ENCODE measurements around the gene B3GNT9.

Gene B3GNT9

DNA sequence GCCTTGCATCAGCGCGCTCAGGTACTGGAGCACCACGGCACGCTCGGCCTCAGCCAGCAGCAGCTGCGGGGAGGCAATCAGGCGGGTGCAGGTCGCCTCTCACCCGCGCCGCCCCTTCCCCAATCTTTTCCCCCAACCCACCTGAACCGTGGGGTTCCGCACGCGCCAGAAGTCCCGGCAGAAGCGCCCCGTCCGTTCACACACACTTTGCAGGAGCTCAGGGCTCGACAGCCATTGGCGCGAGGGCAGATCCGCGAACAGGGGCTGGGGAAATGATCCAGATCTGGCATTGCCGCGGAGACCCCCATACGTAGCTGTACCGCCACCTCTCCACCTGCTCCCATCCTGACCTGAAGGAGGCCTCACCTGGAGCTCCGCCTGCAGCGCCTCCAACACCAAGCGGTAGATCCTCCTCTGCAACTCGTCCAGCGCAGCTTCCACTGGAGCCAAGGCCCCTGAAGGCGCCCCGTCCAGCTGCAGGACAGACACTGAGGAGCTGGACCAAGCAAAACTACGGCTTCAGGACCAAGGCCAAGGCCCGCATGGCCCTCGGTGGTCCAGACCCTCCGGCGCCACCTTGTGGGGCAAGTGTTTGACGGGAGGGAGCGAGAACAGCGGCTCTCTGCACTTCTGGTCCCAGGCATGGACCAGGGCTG is 34.3 kb upstream of the B3GNT9 start:
- DNase-seq = peak; percentile 83

- DNase-seq = no peak
Measured at GRCh38 chr16:67184453-67184994, 33.7 kb upstream of the B3GNT9 start.

DNA sequence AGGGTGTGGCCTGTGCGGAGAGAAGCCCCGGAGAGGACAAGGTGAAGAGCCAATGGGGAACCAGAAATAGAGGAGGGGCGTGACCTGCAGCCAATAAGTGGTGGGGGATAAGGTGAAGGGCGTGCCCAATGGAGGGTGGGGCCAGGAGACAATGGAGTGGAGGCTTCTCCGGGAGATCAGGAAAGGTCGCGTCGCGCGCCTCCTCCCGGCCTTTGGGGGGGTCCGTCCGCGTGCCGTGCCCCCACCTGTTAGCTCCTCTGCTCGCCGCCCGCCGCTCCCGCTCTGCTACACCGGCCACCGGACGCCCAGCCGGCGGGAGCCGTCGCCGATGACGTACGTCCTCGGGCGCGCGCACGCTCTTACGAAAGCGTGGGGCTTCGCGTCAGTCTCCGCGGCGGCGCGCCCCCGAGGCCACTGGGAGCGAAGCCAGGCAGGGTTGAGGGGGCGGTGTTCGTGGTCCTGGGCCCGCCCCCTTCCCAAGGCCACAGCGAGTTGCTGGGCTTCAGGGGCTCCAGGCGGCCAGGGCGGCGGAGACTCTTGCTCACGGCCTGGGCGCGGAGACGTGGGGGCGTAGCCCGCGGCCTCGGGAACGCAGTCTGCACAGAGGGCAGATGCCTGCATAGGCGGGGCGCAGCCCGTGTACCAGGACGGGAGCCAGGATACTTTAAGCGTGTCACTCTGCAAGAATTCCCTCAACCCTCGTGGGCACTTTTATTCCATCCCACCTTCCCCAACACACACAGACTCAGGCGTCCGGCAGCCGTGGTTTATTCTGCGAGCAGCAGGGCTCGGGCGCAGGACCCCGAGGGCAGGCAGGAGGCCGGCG is 33.0 kb upstream of the B3GNT9 start, which contains the start of gene MATCAP1:
TSS of gene MATCAP1 (minus strand) at position 337 of the 826 bp plus-strand sequence. CDS start 3,353 bp downstream, outside the sequence.
- DNase-seq = peak; percentile 98

GRCh38 chr16:67183284-67183626 is 32.5 kb upstream of the B3GNT9 start:
- DNase-seq = no peak

DNA sequence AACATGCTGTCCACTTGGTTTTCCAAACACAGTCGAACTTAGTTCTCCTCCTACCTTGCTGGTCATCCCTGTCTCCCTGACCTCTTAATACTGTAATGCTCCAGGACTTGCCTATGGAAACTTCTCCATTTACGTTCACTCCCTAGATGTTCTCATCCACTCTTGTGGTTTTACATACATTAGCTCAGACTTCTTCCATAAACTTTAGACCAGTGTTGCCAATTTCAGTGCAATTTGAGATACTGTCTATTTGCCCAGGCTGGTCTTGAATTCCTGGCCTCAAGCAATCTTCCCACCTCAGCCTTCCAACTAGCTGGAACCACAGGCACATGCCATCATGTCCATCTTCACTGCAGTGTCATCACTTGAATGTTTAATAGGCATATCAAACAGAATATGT is 31.5 kb upstream of the B3GNT9 start:
- no peak for DNase-seq

DNA sequence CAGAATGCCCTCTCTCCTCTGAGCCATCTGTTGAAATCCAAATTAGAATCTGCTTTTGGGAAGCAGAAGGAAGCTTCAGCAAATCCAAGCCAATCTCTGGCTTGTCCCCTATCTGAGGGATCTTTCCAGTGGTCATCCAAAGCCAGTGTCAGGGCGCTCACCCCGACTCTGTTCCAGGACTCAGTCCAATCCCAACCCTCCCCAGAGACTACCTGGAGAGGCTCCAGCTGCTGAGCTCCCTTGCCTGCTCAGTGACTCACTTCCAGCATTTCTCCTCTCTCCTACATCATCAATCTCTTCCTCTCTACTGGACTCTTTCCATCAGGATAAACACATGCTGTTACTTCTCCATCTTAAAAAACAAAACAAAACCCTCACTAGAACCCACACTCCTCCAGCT is 30.5 kb upstream of the B3GNT9 start:
- peak; percentile 80 for DNase-seq

- DNase-seq = no peak
Measured at GRCh38 chr16:67180166-67180565, 29.4 kb upstream of the B3GNT9 start.

GRCh38 chr16:67179421-67180080 is 28.8 kb upstream of the B3GNT9 start:
- DNase-seq = no peak

- DNase-seq = peak; percentile 47
Measured at GRCh38 chr16:67177743-67178699, 27.2 kb upstream of the B3GNT9 start.

- DNase-seq = no peak
Measured at GRCh38 chr16:67176662-67177061, 25.9 kb upstream of the B3GNT9 start.

- no peak for DNase-seq
Measured at GRCh38 chr16:67174706-67175231, 24.0 kb upstream of the B3GNT9 start.

DNA sequence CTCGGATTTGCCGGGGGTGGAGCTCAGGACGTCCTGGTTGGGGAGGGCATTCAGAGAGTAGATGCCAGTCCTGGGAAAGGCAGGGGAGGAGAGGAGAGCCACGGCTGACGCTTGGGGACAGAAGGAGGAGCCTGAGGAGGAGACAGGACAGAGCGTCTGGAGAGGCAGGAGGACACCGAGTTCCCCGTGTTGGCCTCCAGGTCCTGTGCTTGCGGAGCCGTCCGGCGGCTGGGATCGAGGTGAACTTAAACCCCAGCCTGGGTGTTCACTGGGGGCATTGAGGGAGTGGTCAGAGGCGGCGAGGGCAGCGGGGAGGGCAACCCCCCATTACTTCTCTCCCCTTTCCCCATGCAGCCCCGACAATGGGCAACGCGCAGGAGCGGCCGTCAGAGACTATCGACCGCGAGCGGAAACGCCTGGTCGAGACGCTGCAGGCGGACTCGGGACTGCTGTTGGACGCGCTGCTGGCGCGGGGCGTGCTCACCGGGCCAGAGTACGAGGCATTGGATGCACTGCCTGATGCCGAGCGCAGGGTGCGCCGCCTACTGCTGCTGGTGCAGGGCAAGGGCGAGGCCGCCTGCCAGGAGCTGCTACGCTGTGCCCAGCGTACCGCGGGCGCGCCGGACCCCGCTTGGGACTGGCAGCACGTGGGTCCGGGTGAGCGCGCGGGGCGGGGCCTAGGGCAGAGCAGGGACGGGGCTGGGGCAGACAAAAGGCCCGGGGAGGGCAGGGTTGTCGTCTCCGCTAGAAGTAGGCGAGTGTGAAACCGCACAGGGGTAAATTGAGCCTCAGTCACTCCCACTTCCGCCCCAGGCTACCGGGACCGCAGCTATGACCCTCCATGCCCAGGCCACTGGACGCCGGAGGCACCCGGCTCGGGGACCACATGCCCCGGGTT is 23.3 kb upstream of the B3GNT9 start:
- DNase-seq = peak; percentile 74

DNA sequence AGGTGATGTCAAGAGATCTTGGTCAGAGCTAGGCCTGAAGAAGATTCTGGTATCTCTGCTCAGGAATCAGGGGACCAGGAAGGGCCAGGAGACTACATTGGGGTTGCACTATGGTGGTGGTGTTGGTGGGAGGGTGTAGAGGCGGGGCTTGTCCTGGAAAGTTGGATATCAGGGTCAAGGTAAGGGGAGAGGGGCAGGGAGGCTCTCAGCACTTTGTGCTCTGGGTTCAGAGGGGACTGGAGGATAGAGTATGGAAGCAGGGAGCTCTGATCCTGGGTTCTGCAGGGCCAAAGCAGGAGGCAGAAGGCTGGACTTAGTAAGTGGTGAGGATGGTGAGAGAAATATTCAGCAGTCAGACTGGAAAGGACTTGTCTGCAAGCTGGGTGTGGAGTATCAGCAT is 22.5 kb upstream of the B3GNT9 start:
- DNase-seq = no peak

DNA sequence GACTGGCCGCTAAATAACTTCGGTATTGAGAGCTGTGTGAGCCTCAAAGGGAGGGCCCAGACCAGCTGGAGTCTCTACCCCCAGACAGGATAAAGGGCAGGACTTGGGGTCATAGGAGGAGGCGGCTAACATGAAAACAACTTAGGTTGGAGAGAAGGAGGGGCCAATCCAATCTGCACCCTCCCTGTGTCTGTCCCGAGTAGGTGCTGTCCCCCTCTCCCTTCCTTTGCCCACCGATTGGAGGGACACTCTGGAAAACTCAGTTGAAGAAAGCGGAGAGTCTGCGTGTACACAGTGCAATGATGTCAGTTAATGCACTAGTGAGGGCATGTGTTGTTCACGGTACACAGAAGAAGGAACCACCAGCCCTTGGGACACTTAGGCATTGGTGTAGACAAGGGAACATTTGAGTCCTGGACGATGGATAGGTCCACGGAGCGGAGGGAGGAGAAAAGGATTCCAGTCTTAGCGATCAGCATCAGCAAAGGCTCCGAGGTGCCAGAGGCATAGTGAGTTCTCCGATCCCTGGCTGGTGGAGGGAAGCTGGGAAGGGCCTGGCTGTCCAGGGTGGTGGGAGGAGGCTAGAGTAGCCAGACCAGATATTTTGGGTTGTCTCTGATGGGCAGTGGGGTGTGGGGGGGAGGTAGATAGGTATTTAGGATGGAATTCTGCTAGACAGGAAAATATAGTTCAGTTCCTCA is 20.3 kb upstream of the B3GNT9 start:
- peak; percentile 36 for DNase-seq

GRCh38 chr16:67170168-67170948 is 19.6 kb upstream of the B3GNT9 start, which contains the start of gene NOL3:
Gene NOL3 (plus strand): TSS chr16:67170538.
- DNase-seq = peak; percentile 82

- DNase-seq = peak; percentile 49
Measured at GRCh38 chr16:67169642-67170167, 18.9 kb upstream of the B3GNT9 start.

DNA sequence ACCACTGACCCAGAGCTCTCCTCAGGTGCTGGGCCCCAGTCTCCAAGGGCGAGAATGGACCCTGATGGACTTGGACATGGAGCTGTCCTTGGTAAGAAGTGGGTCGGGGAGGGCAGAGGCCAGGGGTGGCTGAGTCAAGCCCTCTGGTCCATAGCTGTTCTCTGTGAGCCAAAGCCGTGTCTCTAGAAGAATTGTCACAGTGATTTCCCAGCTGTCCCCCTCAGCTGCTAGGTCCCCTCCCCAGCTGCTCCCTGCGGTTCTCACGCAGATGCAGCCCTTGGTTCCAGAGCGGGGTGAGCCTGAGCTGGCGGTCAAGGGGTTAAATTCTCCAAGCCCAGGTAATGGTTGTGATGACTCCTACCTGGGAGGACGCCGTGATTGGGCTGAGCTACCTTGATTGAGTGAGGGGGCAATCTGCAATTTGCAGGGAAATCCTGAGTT is 18.2 kb upstream of the B3GNT9 start:
- no peak for DNase-seq

DNA sequence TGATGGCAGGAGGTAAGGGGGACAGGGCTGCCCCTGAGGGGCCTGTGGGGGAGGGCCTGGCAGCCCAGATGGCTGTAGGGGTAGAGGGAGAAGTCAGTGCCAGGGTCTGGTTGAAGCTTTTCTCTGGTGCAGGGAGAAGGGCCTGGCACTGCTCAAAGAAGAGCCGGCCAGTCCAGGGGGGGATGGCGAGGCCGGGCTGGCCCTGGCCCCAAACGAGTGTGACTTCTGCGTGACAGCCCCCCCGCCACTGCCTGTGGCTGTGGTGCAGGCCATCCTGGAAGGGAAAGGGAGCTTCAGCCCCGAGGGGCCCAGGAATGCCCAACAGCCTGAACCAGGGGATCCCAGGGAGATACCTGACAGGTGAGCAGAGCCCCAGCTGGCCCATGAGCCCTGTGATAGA is 16.8 kb upstream of the B3GNT9 start:
- DNase-seq = no peak

GRCh38 chr16:67166598-67167168 is 15.9 kb upstream of the B3GNT9 start:
- DNase-seq = no peak

Measured in fibroblast of skin of right biceps (primary cell).